Measurements from ENCODE around the gene TRAF3IP1. TPM values are rescaled to one million over a fixed set of nuclear protein-coding genes. Genes with fewer than 3 reads are reported as not detected.

The TRAF3IP1 gene
- total and polyA plus RNA-seq, 8 donors, result 4.7 to 10.3 (median 6.9) TPM

- Histone ChIP-seq H3K9me3 (no peaks in the 10 kb centered on the region), H3K4me1 (peaks cover 36 to 50% (median 48%) of the 10 kb centered on the region in 3 donors), H3K27me3 (no peaks in the 10 kb centered on the region), H3K4me3 (peak overlapping the region in 2 of 4 donors; percentile 9 to 83), H3K36me3 (no peaks in the 10 kb centered on the region), H3K27ac (peak overlapping the region; percentile 96 to 100 (median 98))
- WGBS, 2 donors, result 13 to 20% methylated on average over 7 of the region's 7 CpGs
- intact Hi-C loops (cut with DNase I), result no loop called here
- ATAC-seq (peak; percentile 64 to 68 (median 64)), DNase-seq (peak in 5 of 6 donors; percentile 75 to 94 (median 88)), FAIRE-seq (peak; percentile 84)
- TF ChIP-seq CTCF (IDR thresholded peaks at IDR 0.05), result no peak
Observed at GRCh38 chr2:238285653-238286082, 34.6 kb upstream of the TRAF3IP1 start.

GRCh38 chr2:238286095-238286494 lies 34.2 kb upstream of the TRAF3IP1 start:
- Histone ChIP-seq H3K27me3 (no peaks in the 10 kb centered on the region), H3K9me3 (no peaks in the 10 kb centered on the region), H3K4me3 (peak overlapping the region in 2 of 4 donors; percentile 83 to 87), H3K4me1 (peaks cover 36 to 50% (median 48%) of the 10 kb centered on the region in 3 donors), H3K27ac (peak overlapping the region; percentile 96 to 100 (median 98)), H3K36me3 (no peaks in the 10 kb centered on the region)
- no peak for TF ChIP-seq CTCF (IDR thresholded peaks at IDR 0.05)
- 9 to 14% methylated on average over 7 of the region's 7 CpGs for WGBS, 2 donors
- FAIRE-seq, result no peak
- peak in 2 of 6 donors; percentile 16 to 50 for DNase-seq
- ATAC-seq, result peak; percentile 2 to 19 (median 2)
- intact Hi-C loops (cut with DNase I), result no loop called here

- H3K36me3 ChIP-seq, result no peaks in the 10 kb centered on the region
- no peaks in the 10 kb centered on the region for H3K27me3 ChIP-seq
- peak overlapping the region in 3 of 4 donors; percentile 83 to 87 (median 85) for H3K4me3 ChIP-seq
- no peaks in the 10 kb centered on the region for H3K9me3 ChIP-seq
- ATAC-seq (peak; percentile 45 to 58 (median 49)), DNase-seq (peak in 5 of 6 donors; percentile 76 to 87 (median 85)), FAIRE-seq (no peak)
- H3K27ac ChIP-seq, result peak overlapping the region; percentile 96 to 100 (median 98)
- 10 to 11% methylated on average over 7 of the region's 7 CpGs for WGBS, 2 donors
- intact Hi-C loops (cut with DNase I), result no loop called here
- peaks cover 36 to 50% (median 48%) of the 10 kb centered on the region in 3 donors for H3K4me1 ChIP-seq
- no peak for TF ChIP-seq CTCF (IDR thresholded peaks at IDR 0.05)
Observed at GRCh38 chr2:238286551-238286950, 33.8 kb upstream of the TRAF3IP1 start.

GRCh38 chr2:238286987-238287736 lies 33.2 kb upstream of the TRAF3IP1 start:
- peak in 4 of 6 donors; percentile 29 to 54 (median 40) for DNase-seq
- H3K4me1 ChIP-seq, result peaks cover 36 to 50% (median 48%) of the 10 kb centered on the region in 3 donors

More at GRCh38 chr2:238286987-238287736, 33.2 kb upstream of the TRAF3IP1 start:
- peak overlapping the region; percentile 96 to 100 (median 98) for H3K27ac ChIP-seq
- no peak for FAIRE-seq
- peak in 3 of 4 donors; percentile 8 to 14 (median 8) for ATAC-seq
- peak overlapping the region in 3 of 4 donors; percentile 83 to 87 (median 85) for H3K4me3 ChIP-seq
- intact Hi-C loops (cut with DNase I), result no loop called here
- no peaks in the 10 kb centered on the region for H3K27me3 ChIP-seq
- TF ChIP-seq CTCF (IDR thresholded peaks at IDR 0.05), result no peak
- no peaks in the 10 kb centered on the region for H3K9me3 ChIP-seq
- H3K36me3 ChIP-seq, result no peaks in the 10 kb centered on the region
- WGBS, 2 donors, result 13 to 21% methylated on average over 11 of the region's 11 CpGs

Data from pancreas (tissue), 10 donors.